Fibroblast of pulmonary artery (primary cell): ENCODE data around the gene CCDC60.
"Not testable (repeated sequence)": the region's sequence is repeated elsewhere in the genome, so short reads cannot be mapped to it uniquely, and the experiment has no call there.

ENCODE experiments used
- DNase-seq: peaks from one replicate; pipeline ENCODE4 v3.0.0-alpha.2; 2010; ENCODE audit warnings: low read depth
- H3K4me3 ChIP-seq: replicated peaks from 2 replicates; pipeline ENCODE4 v1.5.1; 2011; ENCODE audit warnings: low read depth, mild to moderate bottlenecking, control low read depth, low read length, moderate library complexity
- TF ChIP-seq, protein P1 (sequence below): IDR thresholded peaks from 2 replicates; pipeline ENCODE4 v1.5.1; 2011; ENCODE audit warnings: mild to moderate bottlenecking, control low read depth, low read length, inconsistent platforms; ENCODE audit errors: missing control alignments

The CCDC60 gene

DNA sequence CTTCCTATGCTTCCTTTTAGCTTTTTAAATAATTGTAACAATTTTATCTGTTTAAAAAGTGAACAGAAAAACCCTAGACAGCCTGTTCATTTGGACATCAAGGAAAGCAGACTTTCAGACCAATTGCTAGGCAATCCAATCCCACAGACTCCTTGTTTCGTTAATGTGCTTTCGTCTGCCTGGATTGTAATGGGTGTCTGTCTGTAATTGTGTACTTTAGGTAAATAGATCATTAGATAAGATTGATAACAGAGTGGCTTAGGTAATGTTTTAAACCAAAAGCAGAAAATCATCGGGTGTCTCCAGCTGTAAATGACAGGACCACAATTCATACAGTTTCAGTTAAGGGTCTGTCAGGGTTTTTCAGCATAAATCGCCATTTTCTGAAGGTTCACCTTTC, 19.6 kb downstream of the CCDC60 start:
- TF ChIP-seq, protein P1, sequence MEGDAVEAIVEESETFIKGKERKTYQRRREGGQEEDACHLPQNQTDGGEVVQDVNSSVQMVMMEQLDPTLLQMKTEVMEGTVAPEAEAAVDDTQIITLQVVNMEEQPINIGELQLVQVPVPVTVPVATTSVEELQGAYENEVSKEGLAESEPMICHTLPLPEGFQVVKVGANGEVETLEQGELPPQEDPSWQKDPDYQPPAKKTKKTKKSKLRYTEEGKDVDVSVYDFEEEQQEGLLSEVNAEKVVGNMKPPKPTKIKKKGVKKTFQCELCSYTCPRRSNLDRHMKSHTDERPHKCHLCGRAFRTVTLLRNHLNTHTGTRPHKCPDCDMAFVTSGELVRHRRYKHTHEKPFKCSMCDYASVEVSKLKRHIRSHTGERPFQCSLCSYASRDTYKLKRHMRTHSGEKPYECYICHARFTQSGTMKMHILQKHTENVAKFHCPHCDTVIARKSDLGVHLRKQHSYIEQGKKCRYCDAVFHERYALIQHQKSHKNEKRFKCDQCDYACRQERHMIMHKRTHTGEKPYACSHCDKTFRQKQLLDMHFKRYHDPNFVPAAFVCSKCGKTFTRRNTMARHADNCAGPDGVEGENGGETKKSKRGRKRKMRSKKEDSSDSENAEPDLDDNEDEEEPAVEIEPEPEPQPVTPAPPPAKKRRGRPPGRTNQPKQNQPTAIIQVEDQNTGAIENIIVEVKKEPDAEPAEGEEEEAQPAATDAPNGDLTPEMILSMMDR: no peak
- H3K4me3 ChIP-seq: no peak overlapping the region
- DNase-seq: no peak

DNA sequence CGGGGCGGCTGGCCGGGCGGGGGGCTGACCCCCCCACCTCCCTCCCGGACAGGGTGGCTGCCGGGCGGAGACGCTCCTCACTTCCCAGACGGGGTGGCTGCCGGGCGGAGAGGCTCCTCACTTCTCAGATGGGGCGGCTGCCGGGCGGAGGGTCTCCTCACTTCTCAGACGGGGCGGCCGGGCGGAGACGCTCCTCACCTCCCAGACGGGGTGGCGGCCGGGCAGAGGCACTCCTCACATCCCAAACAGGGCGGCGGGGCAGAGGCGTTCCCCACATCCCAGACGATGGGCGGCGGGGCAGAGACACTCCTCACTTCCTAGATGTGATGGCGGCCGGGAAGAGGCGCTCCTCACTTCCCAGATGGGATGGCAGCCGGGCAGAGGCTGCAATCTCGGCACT, 25.8 kb downstream of the CCDC60 start:
- DNase-seq, H3K4me3 ChIP-seq: not testable (repeated sequence)

DNA sequence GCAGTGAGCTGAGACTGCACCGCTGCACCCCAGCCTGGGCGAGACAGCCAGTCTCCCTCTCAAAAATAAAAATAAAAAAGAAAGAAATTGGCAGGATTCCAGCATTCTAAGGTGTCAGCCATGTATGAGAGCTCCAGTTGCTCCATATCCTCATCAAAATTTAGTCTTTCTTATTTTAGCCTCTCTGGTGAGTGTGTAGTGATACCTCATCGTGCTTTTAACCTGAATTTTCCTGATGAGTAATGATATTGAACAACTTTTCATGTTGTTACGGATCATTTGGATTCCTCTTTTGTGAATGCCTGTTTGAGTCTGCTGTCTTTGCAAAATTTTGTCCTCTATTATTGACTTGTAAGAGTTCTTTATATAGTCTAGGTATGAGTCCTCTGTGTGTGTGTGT, 28.5 kb downstream of the CCDC60 start:
- DNase-seq: no peak
- no peak overlapping the region for H3K4me3 ChIP-seq
- TF ChIP-seq, protein P1: no peak

DNA sequence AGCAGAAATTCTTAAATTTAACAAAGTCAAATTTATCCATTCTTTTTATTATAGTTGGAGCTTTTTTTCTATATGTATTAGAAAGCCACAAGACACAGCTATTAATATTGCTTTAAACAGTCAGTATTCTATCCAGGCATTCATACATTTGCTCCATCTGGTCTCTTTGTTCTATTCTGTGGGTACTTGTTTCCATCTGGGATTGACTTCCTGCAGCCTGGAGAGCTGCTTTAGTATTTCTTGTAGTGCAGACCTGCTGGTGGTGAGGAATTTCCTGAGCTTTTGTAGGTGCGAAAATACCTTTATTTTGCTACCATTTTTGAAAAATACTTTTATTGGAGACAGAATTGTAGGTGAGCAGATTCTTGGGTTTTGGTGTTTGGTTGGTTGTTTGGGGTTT, 29.0 kb downstream of the CCDC60 start:
- TF ChIP-seq, protein P1: no peak
- no peak for DNase-seq
- no peak overlapping the region for H3K4me3 ChIP-seq

DNA sequence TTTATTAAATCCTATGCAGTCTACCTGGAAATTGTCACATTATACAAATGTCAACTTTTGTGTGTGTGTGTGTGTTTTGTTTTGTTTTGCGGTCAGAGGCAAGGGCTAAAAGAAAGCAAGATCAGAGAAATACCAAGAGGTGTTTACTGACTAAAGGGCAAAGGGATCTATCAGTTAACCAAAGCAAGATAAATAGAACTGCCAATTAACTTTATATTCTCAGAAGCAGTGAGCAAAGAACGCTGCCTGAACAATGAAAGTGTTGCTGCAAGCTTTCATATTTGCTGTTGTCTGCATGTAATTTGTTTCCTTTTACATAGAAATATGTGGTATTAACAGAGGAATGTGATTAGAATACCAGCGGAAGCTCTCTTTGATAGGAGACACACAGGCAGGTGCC, 30.9 kb downstream of the CCDC60 start:
- no peak overlapping the region for H3K4me3 ChIP-seq
- no peak for DNase-seq
- TF ChIP-seq, protein P1: no peak

DNA sequence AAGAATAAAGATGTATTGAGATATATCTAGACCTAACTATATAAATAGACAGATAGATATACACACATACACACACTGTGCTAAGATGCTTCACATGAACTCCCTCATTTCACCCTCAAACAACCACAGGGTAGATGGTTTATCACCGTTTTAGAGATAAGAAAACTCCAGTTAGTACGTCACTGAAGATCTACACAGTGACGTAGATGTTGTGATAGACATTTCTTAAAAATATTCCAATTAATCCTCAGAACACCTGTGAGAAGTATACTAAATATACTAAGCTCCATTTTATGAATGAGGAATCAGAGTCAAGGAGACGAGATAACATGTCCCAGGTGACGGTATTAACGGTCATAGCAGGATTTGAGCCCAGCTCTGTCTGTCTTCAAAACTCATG, 31.5 kb downstream of the CCDC60 start:
- TF ChIP-seq, protein P1: no peak
- H3K4me3 ChIP-seq: no peak overlapping the region
- no peak for DNase-seq

DNA sequence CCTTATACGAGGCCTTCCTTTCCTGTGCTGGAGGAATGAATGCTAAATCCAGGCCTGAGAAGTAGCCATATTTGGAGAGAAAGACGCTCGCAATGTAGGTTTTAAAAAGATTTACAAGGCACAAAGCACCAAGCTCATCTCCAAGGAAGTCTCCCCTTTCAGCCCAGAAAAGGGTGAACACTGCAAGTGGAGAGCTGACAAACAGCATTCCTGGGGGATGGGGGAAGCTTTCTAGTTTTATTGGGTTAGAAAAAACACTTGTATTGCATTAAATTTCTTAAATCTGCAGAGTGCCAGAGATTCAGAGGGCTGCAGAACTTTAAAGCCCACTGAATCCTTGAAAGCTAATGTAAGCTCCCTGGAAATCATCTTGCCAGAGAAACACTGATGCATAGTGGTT, 34.6 kb downstream of the CCDC60 start:
- H3K4me3 ChIP-seq: no peak overlapping the region
- TF ChIP-seq, protein P1: no peak
- DNase-seq: no peak
